ENCODE data around the gene NRGN. TPM values are rescaled to one million over a fixed set of nuclear protein-coding genes. Genes with fewer than 3 reads are reported as not detected.

NRGN gene
- total RNA-seq, 4 donors from 2014 or later, result 0.51 to 0.52 TPM; not detected in 2

DNA sequence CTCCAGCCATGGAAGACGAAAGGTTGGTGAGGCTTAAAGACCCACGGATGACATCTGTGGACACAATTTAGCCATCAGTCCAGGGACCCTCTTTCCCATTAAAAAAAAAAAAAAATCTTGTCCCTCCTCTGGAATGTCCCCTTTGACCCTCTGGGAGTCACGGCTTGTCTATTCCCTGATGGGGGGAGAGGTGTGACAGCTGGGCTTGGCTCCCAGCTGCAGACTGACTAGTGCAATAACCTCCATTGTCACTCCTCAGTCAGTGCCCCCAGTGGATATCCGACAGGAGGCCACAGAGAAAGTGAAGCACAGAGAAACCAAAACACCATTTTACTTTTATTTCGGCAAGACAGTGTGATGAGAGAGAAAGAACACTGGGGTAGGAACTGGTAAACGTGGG is 15.0 kb downstream of the NRGN start:
- DNase-seq, result no peak
- Histone ChIP-seq H3K27ac (peak overlapping the region in 1 of 4 donors; percentile 26), H3K4me3 (no peak overlapping the region), H3K27me3 (peaks cover 37 to 59% (median 53%) of the 10 kb centered on the region in 3 donors), H3K36me3 (peaks cover 0 to 3% of the 10 kb centered on the region in 2 donors), H3K9me3 (no peaks in the 10 kb centered on the region), H3K4me1 (peaks cover 9 to 18% of the 10 kb centered on the region in 2 donors)
- in situ Hi-C loops (cut with MboI; ENCODE audit: low sequenced_read_pairs in 4 of 4) (no loop called here), intact Hi-C loops (cut with DNase I; ENCODE audit: low total_unique reads) (no loop called here)
- ATAC-seq, result no peak
- TF ChIP-seq POLR2A (IDR thresholded peaks at IDR 0.05), result no peak
- TF ChIP-seq CTCF (IDR thresholded peaks at IDR 0.05 in 4 of 5, conservative IDR thresholded peaks at IDR 0.05 in 1 of 5), result no peak

DNA sequence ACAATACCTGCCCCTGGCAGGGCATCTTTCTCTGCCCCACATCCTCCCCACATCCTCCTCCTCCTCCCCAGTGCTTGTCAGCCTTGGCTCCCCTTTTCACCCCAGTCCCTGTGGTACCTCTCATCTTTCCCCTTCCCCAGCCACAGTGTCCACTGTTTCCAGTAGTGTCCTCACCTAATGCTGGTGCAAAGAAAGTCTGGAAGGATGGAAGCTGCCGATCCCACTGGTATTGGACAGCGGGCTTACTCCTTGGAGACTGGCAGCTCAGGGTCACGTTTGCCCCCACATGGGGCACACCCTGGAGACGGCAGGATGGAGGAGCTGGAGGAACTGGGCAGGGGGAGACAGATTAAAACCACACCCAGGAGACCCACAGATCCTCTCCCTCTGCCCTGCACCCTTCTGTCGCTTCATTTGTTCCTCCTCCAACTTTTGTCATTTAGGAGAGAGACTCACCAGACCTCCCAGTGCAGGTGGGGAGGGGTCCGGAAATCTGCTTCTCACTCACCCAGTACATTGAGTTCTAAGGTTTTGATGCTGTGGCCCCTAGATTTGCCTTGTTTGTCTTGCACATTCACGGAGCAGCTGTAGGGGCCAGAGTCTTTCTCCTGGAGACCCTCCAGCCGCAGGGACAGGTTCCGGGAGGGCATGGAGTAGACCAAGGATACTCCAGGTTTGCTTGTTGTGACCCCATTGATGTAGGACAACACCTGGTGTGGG is 16.5 kb downstream of the NRGN start:
- Histone ChIP-seq H3K9me3 (no peaks in the 10 kb centered on the region), H3K36me3 (peaks cover 0 to 3% of the 10 kb centered on the region in 2 donors), H3K27ac (peak overlapping the region in 1 of 4 donors; percentile 2), H3K4me1 (peaks cover 9 to 24% of the 10 kb centered on the region in 2 donors), H3K4me3 (no peak overlapping the region), H3K27me3 (peaks cover 40 to 59% (median 58%) of the 10 kb centered on the region in 3 donors)
- ATAC-seq (no peak), DNase-seq (no peak)
- in situ Hi-C loops (cut with MboI; ENCODE audit: low sequenced_read_pairs in 4 of 4), result no loop called here
- intact Hi-C loops (cut with DNase I; ENCODE audit: low total_unique reads), result no loop called here
- TF ChIP-seq POLR2A (IDR thresholded peaks at IDR 0.05) (no peak), CTCF (IDR thresholded peaks at IDR 0.05 in 4 of 5, conservative IDR thresholded peaks at IDR 0.05 in 1 of 5) (no peak)

- ATAC-seq (no peak), DNase-seq (no peak)
- TF ChIP-seq POLR2A (IDR thresholded peaks at IDR 0.05) (no peak), CTCF (IDR thresholded peaks at IDR 0.05 in 4 of 5, conservative IDR thresholded peaks at IDR 0.05 in 1 of 5) (no peak)
- Histone ChIP-seq H3K9me3 (no peaks in the 10 kb centered on the region), H3K4me1 (peaks cover 9 to 24% of the 10 kb centered on the region in 2 donors), H3K36me3 (peaks cover 0 to 3% of the 10 kb centered on the region in 2 donors), H3K27ac (peak overlapping the region in 1 of 4 donors; percentile 87), H3K27me3 (peaks cover 46 to 59% (median 58%) of the 10 kb centered on the region in 3 donors), H3K4me3 (no peak overlapping the region)
- in situ Hi-C loops (cut with MboI; ENCODE audit: low sequenced_read_pairs in 4 of 4), result no loop called here
- intact Hi-C loops (cut with DNase I; ENCODE audit: low total_unique reads), result no loop called here
Measured at GRCh38 chr11:124756753-124757227, 17.0 kb downstream of the NRGN start.

- ATAC-seq (no peak), DNase-seq (no peak)
- peak overlapping the region in 1 of 4 donors; percentile 87 for H3K27ac ChIP-seq
- no peak overlapping the region for H3K4me3 ChIP-seq
- TF ChIP-seq POLR2A (IDR thresholded peaks at IDR 0.05), result no peak
- TF ChIP-seq CTCF (IDR thresholded peaks at IDR 0.05 in 4 of 5, conservative IDR thresholded peaks at IDR 0.05 in 1 of 5), result no peak
- H3K9me3 ChIP-seq, result no peaks in the 10 kb centered on the region
- intact Hi-C loops (cut with DNase I; ENCODE audit: low total_unique reads), result no loop called here
- peaks cover 44 to 58% (median 55%) of the 10 kb centered on the region in 3 donors for H3K27me3 ChIP-seq
- H3K4me1 ChIP-seq, result peaks cover 9 to 24% of the 10 kb centered on the region in 2 donors
- H3K36me3 ChIP-seq, result peaks cover 0 to 3% of the 10 kb centered on the region in 2 donors
- in situ Hi-C loops (cut with MboI; ENCODE audit: low sequenced_read_pairs in 4 of 4), result no loop called here
Measured at GRCh38 chr11:124757320-124757719, 17.6 kb downstream of the NRGN start.
